HG03342 (cell line): Measurements from ENCODE around the gene RPS18.
A peak's percentile ranks its signal among the peaks of the same experiment; 100 is the strongest.

Experiments used
- ATAC-seq: cut with Tn5 transposase; IDR thresholded peaks from one replicate; pipeline ENCODE4 v1.9.1; 2021; ENCODE audit warnings: mild to moderate bottlenecking, moderate library complexity; ENCODE audit not compliant: unreplicated experiment

RPS18 gene

DNA sequence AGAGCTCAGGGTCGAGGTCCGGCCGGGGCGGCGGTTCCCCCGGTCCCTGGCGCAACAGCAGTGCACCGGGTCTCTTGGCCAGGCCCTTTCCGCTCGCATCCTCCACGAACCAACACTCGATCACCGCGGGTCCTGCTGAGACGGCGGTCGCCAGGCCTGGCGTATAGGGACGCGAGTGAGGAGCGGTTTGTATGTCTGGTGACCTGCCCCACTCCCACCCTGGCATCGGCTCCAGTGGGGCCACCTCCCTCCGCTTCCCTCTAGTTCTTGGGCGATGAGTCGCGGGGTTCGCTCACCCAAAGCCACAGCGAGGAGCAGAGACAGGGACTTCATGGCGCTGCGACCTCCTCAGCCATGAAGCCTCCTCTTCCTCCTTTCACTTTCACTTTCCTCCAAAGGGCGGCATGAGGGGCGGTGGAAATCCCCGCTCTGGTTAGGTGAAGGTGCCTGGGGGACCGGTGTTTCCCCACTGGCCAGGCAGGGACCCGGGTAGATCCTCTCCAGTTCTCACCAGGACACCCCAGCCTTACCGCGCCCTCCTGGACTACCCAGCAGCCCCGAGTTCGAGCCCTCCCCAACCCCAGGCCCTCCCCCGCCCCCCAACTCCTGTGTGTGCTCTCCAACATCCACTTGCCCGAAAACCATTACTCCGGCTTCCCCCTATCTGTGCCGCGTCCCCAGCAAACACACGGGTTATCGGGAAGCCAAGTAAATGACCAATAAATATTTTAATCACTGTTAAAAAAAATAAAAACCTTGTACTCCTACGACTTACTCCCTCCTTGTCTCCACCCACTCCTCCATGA lies 42.0 kb downstream of the RPS18 start, which contains the start of gene TAPBP:
TAPBP (minus strand) TSS at position 370 of the 806 bp plus-strand sequence; CDS start at position 333, 37 bp downstream.
- ATAC-seq: peak; percentile 40

- ATAC-seq: no peak
Observed at GRCh38 chr6:33314515-33314942, 42.7 kb downstream of the RPS18 start.

GRCh38 chr6:33314943-33315792 lies 43.3 kb downstream of the RPS18 start:
- no peak for ATAC-seq

- ATAC-seq: no peak
Observed at GRCh38 chr6:33315793-33316602, 44.1 kb downstream of the RPS18 start.

DNA sequence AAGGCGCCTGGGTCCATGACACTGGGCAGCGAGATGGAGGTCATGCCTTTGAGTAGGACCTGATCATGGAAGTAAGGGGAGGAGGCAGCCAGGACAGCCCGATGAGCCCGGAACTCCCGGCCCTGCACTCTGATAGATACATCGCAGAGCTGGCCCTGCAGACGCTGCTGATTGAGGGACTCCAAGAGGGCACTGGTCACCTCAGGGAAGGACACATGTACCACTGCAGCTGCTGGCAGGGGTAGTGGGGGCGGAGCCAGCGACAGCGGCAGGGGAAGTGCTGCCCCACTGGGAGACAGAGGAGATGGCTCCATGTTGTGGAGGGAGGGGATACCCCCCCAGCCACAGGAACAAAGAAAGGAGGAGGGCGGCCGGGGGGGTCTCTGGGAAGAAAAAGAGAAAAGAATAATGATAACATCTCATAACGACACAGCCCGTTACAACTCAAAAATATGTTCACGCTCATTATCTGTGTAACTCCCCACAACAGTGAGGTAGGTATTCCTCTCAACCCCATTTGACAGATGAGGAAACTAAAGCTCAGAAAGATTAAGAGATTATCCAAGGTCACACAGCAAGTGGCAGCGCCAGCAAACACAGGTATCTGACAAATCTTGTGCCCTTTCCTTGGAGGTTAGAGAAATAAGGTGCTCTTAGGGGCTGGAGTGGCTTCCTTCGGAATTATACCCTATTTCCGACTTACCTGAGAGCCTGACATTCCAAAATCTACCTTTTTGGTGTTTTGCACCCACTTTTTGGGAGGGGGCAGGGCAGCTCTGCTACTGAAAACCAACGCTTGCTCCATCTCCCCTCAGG lies 44.9 kb downstream of the RPS18 start:
- no peak for ATAC-seq

DNA sequence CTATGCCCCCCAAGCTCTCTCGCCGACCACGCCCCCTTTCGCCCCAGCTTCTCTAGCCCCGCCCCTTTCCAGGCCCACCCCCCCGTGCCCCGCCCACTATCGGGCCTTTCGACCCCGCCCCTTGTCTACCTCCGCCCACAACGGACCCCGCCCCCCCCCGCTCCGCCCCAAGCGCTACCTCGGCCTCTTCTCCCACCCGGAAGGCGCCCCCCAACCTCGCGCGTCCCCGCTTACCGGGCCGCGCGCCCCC lies 45.5 kb downstream of the RPS18 start:
- no peak for ATAC-seq

DNA sequence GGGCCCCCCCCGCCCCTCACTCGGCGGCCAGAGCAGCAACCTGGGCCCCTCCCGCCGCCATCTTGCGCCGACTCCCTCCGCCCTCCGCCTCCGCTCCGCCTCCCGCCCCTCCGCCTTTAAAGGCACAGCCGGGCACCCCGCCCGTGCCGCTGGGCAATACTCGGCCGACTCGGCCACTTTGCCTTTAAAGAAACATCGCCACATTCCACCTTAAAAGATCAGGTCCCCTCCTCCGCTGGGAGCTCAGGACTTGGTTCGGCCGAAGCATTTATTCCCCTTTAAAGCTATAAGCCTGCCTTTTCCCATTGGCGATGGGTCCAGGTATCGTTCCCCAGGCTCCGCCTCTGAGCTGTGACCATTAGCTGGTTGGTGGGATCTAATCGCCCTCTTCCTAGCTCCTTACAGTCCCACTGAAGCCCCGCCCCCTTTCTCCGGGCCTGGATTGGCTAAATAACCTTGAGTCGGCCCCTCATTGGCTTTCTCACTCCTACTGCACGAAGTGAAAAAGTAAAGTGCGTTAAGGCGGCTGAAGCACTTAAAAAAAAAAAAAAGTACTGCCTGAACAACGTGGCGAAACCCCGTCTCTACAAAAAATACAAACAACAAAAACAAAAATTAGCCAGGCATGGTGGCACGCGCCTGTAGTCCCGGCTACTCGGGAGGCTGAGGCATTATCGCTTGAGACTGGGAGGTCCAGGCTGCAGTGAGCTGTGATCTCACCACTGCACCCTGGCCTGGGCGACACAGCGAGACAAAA lies 46.0 kb downstream of the RPS18 start, which contains the start of gene ZBTB22:
ZBTB22 (minus strand) TSS at position 76 of the 757 bp plus-strand sequence. CDS start 828 bp downstream, outside the sequence.
- ATAC-seq: peak; percentile 44

- no peak for ATAC-seq
Observed at GRCh38 chr6:33318426-33319073, 46.7 kb downstream of the RPS18 start.

DNA sequence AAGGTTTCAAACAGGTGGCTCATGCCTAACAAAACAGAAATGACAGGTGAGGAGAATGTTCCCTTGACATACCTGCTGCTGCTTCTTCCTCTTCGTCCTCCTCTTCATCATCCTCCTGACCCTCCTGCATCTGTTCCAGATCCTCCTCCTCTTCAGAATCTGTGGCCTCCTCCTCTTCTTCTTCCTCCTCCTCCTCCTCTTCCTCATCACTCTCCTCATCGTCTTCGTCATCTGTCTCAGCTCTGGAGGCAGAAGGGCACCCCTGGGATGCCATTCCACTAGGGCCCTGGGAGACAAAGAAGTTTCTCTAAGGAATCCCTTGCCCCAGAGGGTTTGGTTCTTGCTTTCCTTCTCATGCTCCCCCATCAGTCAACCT lies 48.1 kb downstream of the RPS18 start:
- ATAC-seq: no peak

DNA sequence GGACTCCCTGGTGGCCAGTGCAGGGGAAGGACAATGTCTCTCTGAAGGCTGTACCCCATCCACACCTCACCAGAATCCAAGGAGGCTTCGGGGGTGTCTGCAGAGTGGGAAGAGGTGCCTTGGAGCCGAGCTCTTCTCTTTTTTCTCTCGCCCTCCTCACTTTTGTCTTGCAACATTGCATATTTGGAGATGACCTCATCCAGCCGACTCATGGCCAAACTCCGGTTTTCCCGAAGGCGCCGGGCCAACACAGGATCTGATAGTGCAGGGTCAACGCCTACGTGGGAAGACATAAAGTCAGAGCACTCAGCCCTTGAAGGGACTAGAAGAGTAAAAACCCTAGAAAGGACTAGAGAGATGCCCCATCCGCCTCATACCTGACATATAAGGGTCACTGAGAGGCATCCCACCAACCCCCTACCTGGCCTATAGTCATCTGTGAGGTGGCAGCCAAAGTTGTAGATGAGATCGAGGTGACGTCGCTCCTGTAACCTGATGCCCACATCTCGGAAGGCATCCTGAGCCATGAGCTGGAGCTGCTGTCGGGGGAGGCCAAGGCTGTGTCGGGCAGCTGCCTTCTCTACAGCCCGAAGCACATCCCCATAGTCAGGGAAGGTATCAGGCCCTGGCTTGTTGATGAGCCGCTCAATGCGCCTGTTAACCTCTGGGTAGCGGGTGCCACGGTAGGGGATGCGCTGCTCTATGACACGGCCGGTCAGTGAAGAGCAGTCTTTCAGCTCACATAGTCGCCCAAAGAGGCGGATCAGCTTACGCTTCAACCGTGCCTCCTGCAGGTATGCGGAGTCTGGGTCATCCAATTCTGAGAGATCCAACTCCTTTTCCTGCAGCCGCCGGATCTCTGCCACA lies 48.7 kb downstream of the RPS18 start:
- ATAC-seq: no peak

GRCh38 chr6:33321227-33321626 lies 49.4 kb downstream of the RPS18 start:
- ATAC-seq: no peak

DNA sequence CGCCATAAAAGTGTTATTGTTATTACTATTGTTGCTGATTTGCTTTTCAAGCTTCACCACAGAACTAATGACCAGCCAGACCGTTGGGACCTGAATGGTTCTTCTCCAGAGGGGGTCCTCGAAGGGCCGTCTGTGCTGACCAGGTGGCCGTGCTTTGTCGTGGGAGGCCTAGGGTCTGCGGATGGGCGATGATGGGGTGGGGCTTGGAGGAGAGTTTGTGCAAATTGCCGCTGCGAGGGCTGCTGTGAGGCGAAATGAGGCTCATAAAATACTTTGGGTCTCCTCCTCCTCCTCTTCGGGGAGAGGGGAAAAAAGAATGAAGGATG lies 51.7 kb downstream of the RPS18 start:
- no peak for ATAC-seq

DNA sequence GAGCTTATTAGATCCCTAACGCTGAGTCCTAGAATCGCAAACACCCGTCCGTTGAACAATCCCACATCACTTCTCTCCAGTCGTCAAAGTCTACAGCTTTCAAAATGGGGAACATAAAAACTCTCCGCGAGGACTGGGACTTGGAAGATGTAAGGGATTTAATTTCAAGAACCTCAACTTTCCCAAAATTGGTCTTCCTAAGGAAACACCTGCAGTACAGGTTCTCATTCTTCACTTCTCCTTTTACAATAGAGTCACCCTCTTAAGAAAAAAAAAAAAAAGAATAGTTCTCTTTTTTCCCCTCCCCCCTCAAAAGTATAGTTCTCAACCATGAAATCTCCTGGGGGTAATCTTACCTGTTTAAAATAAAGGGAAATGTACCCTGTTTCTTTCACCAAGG lies 52.2 kb downstream of the RPS18 start:
- no peak for ATAC-seq
